HCT116 (cell line): ENCODE results near the gene CBX1.

Experiments
- POLR2A ChIP-seq: IDR thresholded peaks from 2 replicates; pipeline ENCODE4 v1.7.0; 2011; ENCODE audit warnings: borderline replicate concordance; ENCODE audit not compliant: insufficient read depth, insufficient read length; ENCODE audit errors: extremely low read depth
- ZFX ChIP-seq: fragments of 450-650 bp; IDR thresholded peaks from 2 replicates; pipeline ENCODE4 v1.6.1; 2017
- TF ChIP-seq, protein P1 (sequence below): IDR thresholded peaks from 2 replicates; pipeline ENCODE4 v1.6.1; 2012

DNA sequence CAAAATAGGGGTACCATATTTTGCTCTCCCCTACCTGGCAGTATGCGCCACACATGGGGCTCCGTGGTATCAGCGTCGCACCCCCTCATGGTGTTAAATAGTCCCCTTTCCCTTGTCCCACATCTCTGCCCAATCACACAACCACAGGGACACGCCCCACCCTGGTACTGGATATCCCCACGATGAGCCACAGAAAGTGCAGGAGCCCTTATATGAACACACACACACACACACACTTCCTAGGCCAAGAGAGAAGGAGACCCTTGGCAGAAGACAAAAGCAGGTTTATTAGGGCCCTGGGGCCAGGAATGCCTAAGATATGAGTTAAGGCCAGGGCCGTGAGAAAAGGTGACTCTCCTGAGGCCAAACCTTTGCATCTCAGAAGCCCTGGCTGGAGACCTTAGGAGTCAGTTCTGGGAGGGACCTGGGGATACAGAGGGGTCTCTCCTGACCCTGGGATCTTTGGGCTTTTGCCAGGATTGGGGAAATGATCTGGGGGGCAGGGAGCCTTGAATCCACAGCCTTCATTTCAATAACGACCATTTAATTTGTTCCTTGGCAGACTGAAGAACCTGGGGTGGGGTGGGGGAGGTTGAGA, 75.3 kb downstream of the CBX1 start:
- TF ChIP-seq ZFX (no peak), POLR2A (no peak)
- TF ChIP-seq, protein P1, sequence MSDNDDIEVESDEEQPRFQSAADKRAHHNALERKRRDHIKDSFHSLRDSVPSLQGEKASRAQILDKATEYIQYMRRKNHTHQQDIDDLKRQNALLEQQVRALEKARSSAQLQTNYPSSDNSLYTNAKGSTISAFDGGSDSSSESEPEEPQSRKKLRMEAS, result no peak
